ENCODE measurements around the gene MRPL17. TPM values are rescaled to one million over a fixed set of nuclear protein-coding genes. Genes with fewer than 3 reads are reported as not detected.

The MRPL17 gene
- total and polyA plus RNA-seq, 10 of the 15 experiments (the other 5 are each of a cell fraction or from before 2014, with no cell fraction given): 60.3 to 171 (median 94.8) TPM

DNA sequence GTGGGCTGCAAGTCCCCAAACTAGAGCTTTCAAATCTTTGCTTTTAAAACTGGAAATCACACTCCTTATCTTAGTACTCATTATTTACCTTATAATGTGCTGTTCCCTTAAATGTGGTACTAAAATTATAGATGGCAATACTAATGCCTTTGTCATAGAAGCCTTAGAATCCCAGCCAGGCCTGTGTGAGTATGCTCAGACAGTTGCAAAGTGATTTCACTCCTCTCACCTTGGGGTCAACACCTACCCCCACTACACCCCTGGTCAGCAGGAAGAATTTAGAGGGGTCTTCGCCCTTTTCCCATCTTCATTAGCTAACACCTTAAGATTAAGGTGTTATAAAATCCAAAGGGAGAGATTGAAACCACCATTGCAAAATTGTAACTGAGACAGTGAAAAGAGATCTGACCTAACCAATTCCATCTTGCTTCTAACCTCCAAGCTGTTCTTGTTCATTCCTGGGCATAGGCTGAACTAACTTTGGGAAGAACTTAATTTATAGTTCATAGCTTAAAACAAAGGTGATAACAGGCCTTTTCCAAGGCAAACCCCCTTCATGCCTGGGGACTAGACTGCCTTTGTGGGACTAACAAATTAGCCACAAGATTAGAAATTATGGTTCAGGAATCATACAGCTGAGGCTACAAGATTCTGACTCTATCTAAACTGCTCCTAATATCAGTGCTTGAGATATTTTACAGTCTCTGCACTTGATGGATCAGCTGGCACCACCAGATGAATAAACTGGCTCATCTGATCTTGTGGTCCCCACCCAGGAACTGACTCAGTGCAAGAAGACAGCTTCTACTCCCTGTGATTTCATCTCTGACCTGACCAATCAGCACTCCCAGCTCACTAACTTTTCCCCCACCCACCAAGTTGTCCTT is 10.4 kb upstream of the MRPL17 start:
- no TSS peak for BruUV-seq (replicated peaks)
- no peak overlapping the region for H3K4me3 ChIP-seq
- DNase-seq (ENCODE audit: low read depth, low spot score) (no peak), ATAC-seq (no peak), FAIRE-seq (no peak)
- H2AFZ ChIP-seq (ENCODE audit: control insufficient read depth, low read depth, low read length): no peak overlapping the region
- in situ Hi-C loops (cut with MboI): no loop called here
- ChIA-PET POLR2A (interaction anchor here (0.6 to 0.7 kb wide), 2 partner anchors 82 to 448 kb away, joined by 3 to 8 read pairs; partner anchors contain the start of gene TAF10), RAD21 (ENCODE audit: unreplicated experiment) (interaction anchor here (0.7 kb wide), 2 partner anchors 14 to 166 kb away, joined by 3 to 4 read pairs; no protein-coding TSS in a partner anchor), SMC1A (ENCODE audit: uncharacterized antibody, unreplicated experiment) (interaction anchor here (0.7 to 1.2 kb wide), 4 partner anchors 9 to 189 kb away, joined by 3 to 4 read pairs (median 4); no protein-coding TSS in a partner anchor), CTCF (interaction anchor here (0.6 to 3.6 kb wide), 6 partner anchors 10 to 271 kb away, joined by 3 to 16 read pairs (median 3); partner anchors contain the start of gene MRPL17)
- intact Hi-C loops (cut with micrococcal nuclease; ENCODE audit: unreplicated experiment): no loop called here
- no peaks in the 10 kb centered on the region for H3K9me3 ChIP-seq (replicated peaks; ENCODE audit: control insufficient read depth, insufficient read depth, low read length)
- H3K27ac ChIP-seq (ENCODE audit: control insufficient read depth, insufficient read depth): no peak overlapping the region
- H4K20me1 ChIP-seq (ENCODE audit: control insufficient read depth, insufficient read depth): no peaks in the 10 kb centered on the region
- H3K79me2 ChIP-seq (ENCODE audit: control insufficient read depth, insufficient read depth, low read length): no peaks in the 10 kb centered on the region
- TF ChIP-seq TCF7 (IDR thresholded peaks at IDR 0.05; ENCODE audit: borderline replicate concordance): no peak
- no peak for TF ChIP-seq NR2F1 (conservative IDR thresholded peaks at IDR 0.05)
- no peak for TF ChIP-seq MTA3 (IDR thresholded peaks at IDR 0.05; ENCODE audit: borderline replicate concordance, low read length)
- no peak for TF ChIP-seq LARP7 (IDR thresholded peaks at IDR 0.05)
- no peak for TF ChIP-seq IKZF2 (IDR thresholded peaks at IDR 0.05)
- no peak for TF ChIP-seq NFIC (IDR thresholded peaks at IDR 0.05; ENCODE audit: low read depth, low read length)
- no peak for TF ChIP-seq RBBP5 (conservative IDR thresholded peaks at IDR 0.05)
- no peak for TF ChIP-seq YY1 (IDR thresholded peaks at IDR 0.05; ENCODE audit: low read depth, low read length)
- no peak for TF ChIP-seq SUZ12 (IDR thresholded peaks at IDR 0.05; ENCODE audit: unreplicated experiment)
- TF ChIP-seq SPI1 (IDR thresholded peaks at IDR 0.05; ENCODE audit: borderline replicate concordance, insufficient read depth, low read depth, low read length): no peak
- no peak for TF ChIP-seq CBX5 (IDR thresholded peaks at IDR 0.05; ENCODE audit: low read depth)
- TF ChIP-seq, protein P1, sequence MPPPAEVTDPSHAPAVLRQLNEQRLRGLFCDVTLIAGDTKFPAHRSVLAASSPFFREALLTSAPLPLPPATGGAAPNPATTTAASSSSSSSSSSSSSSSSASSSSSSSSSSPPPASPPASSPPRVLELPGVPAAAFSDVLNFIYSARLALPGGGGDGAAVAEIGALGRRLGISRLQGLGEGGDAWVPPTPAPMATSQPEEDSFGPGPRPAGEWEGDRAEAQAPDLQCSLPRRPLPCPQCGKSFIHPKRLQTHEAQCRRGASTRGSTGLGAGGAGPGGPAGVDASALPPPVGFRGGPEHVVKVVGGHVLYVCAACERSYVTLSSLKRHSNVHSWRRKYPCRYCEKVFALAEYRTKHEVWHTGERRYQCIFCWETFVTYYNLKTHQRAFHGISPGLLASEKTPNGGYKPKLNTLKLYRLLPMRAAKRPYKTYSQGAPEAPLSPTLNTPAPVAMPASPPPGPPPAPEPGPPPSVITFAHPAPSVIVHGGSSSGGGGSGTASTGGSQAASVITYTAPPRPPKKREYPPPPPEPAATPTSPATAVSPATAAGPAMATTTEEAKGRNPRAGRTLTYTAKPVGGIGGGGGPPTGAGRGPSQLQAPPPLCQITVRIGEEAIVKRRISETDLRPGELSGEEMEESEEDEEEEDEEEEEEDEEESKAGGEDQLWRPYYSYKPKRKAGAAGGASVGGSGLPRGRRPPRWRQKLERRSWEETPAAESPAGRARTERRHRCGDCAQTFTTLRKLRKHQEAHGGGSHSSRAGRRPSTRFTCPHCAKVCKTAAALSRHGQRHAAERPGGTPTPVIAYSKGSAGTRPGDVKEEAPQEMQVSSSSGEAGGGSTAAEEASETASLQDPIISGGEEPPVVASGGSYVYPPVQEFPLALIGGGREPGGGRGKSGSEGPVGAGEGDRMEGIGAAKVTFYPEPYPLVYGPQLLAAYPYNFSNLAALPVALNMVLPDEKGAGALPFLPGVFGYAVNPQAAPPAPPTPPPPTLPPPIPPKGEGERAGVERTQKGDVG (CRISPR knock-in tag; IDR thresholded peaks at IDR 0.05): no peak
- no peak for TF ChIP-seq PAX5 (IDR thresholded peaks at IDR 0.05; ENCODE audit: borderline replicate concordance, low read depth, low read length)
- no peak for TF ChIP-seq FOS (IDR thresholded peaks at IDR 0.05; ENCODE audit: borderline replicate concordance, extremely low read depth, insufficient read length)
- no peak for TF ChIP-seq MYC (IDR thresholded peaks at IDR 0.05; ENCODE audit: insufficient read depth, insufficient read length, insufficient replicate concordance, low read length, severe bottlenecking)
- TF ChIP-seq CHD2 (IDR thresholded peaks at IDR 0.05; ENCODE audit: borderline replicate concordance, low read depth, low read length): no peak
- no peaks in the 10 kb centered on the region for H3K27me3 ChIP-seq (replicated peaks in 1 of 2; ENCODE audit: control insufficient read depth in 2 of 2, insufficient read depth in 2 of 2, low read length in 1 of 2)
- no peaks in the 10 kb centered on the region for H3K4me1 ChIP-seq (ENCODE audit: control insufficient read depth, insufficient read depth, low read length)
- 0% methylated on average over 1 of the region's 1 CpG for WGBS (ENCODE audit: insufficient coverage, insufficient replicate concordance, low lambda C conversion rate, missing lambda C conversion rate)
- H3K36me3 ChIP-seq (ENCODE audit: control insufficient read depth in 2 of 2, insufficient read depth in 2 of 2, low read length in 1 of 2): no peaks in the 10 kb centered on the region
- H3K9ac ChIP-seq (ENCODE audit: control insufficient read depth, insufficient read depth, low read length): no peak overlapping the region
- H3K4me2 ChIP-seq (ENCODE audit: control insufficient read depth, insufficient read depth): no peak overlapping the region

Measured in GM12878 (cell line).